Spleen (tissue), 7 donors: Measurements from ENCODE around the gene ABCB9.

Experiments used
- POLR2A ChIP-seq, 3 donors: fragments of 450-650 bp; IDR thresholded peaks; one replicate each; pipeline ENCODE4 v1.5.1; 2017; ENCODE audit warnings: antibody characterized with exemption in 3 of 3, mild to moderate bottlenecking in 1 of 3
- TF ChIP-seq, protein P1 (sequence below), 11 experiments: fragments of 200-600 bp in 7 of 11; fragments of 450-650 bp in 4 of 11; sonication (generic) in 4 of 11; IDR thresholded peaks in 8 of 11; conservative IDR thresholded peaks in 3 of 11; 1 replicate in 7 of 11; 2 replicates in 4 of 11; pipeline versions ENCODE4 v1.4.0 to v1.8.0; 2016 to 2021; ENCODE audit warnings: antibody characterized with exemption in 11 of 11, inconsistent platforms in 4 of 11, mild to moderate bottlenecking in 1 of 11
- donor health status: DM: no; HTN: no; CAD: no; lungs with moderate emphysema.
- donor health status: DM: no; HTN: no; CAD: no.
- donor health status: DM: no; HTN: no; CAD: no.

DNA sequence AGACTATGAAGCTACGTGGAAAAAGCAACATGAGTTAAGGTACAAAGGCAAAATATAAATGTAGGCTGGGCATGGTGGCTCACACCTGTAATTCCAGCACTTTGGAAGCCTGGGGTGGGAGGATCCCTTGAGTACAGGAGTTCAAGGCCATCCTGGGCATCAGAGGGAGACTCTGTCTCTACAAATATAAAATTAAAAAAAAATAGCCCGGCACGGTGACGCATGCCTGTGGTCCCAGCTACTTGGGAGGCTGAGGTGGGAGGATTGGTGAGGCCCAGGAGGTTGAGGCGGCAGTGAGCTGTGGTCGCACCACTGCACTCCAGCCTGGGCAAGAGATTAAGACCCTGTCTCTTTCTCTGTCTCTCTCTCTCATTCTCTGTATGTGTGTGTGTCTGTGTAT is 66.4 kb downstream of the ABCB9 start:
- TF ChIP-seq, protein P1, sequence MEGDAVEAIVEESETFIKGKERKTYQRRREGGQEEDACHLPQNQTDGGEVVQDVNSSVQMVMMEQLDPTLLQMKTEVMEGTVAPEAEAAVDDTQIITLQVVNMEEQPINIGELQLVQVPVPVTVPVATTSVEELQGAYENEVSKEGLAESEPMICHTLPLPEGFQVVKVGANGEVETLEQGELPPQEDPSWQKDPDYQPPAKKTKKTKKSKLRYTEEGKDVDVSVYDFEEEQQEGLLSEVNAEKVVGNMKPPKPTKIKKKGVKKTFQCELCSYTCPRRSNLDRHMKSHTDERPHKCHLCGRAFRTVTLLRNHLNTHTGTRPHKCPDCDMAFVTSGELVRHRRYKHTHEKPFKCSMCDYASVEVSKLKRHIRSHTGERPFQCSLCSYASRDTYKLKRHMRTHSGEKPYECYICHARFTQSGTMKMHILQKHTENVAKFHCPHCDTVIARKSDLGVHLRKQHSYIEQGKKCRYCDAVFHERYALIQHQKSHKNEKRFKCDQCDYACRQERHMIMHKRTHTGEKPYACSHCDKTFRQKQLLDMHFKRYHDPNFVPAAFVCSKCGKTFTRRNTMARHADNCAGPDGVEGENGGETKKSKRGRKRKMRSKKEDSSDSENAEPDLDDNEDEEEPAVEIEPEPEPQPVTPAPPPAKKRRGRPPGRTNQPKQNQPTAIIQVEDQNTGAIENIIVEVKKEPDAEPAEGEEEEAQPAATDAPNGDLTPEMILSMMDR (IDR thresholded peaks at IDR 0.05 in 8 of 11, conservative IDR thresholded peaks at IDR 0.05 in 3 of 11) = no peak
- TF ChIP-seq POLR2A (IDR thresholded peaks at IDR 0.05) = no peak
